GM19324 (cell line): Measurements from ENCODE around the gene SHISA3.
"Not testable (repeated sequence)": the region's sequence is repeated elsewhere in the genome, so short reads cannot be mapped to it uniquely, and the experiment has no call there.

Source experiments
- ATAC-seq: cut with Tn5 transposase; IDR thresholded peaks from one replicate; pipeline ENCODE4 v1.9.1; 2021; ENCODE audit warnings: mild to moderate bottlenecking, moderate library complexity; ENCODE audit not compliant: unreplicated experiment, low FRiP score

SHISA3 gene

DNA sequence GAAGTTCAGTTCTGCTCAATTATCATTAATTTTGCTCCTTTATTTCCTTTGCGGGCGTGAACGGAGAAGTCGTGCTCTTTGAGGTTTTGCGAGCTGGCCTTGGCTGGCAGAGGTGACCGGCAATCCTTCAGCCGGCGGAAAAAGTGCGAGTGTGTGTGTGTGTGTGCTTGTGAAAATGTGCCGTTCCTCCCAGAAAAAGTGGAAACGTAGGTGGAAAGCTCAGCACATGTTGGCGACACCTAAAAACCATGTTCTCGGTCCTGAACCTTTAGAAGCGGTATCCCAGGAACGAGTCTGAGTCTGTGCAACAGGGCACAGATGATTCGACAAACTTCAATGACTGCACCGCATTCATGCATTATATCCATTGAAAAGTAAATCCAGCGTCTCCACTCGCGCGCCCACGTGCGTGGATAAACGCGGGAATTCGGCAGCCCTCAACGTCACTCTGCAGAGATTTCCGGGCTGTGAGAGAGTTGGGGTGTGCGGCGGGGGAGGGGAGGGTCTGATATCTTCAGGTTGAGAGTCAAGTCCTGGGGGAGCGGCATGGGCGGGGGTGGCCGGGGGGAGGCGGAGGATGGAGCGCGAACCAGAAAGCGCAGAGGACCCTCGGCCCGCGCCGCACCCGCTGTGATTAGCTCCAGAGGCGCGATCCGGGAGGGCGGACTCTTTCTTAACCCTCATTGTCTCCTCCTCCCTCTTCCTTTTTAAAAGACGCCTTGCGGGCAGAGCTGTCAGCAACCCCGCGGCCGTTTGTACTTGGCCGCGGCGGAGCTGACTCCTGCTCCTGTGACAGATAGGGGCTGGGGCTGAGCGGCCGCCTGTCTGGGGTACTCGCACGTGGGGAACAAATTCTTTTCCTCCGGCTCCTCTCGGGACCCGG is at the start of gene SHISA3:
TSS of gene SHISA3 (plus strand) at position 737 of the 883 bp plus-strand sequence. CDS start 569 bp downstream, outside the sequence.
- ATAC-seq = peak; percentile 33

DNA sequence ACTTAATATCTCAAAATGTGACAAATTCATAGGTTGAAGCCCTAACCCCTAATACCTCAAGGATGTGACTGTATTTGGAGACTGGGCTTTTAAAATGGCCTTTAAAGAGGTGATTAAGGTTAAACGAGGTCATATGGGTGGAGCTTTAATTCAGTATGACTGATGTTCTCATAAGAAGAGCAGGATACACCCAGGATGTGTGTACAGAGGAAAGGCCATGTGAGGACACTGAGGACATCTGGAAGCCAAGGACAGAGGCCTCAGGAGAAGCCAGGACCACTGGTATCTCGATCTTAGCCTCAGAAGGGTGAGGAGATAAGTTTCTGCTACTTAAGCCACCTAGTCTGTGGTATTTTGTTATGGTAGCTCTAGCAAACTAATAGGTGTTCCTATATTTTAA is 49.0 kb upstream of the SHISA3 start:
- no peak for ATAC-seq

DNA sequence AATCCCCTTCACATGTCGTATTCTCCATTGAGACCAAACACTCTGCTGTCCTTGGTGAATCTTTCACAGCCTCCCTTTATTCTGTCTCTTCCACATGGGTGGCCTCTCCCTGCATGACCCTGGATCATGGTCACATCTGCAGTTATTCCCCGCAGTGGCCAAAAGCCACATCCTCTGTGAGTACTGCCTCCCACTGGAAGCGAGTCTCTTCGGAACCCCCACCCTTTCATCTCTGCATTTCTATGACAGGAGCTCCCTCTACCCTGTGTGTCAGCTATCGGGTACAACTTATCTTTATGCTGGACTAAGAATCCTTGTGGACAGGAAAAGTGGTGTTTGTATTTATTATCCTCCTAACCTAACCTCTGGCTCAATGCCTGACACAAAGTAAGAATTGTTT is 48.6 kb upstream of the SHISA3 start:
- ATAC-seq = no peak

DNA sequence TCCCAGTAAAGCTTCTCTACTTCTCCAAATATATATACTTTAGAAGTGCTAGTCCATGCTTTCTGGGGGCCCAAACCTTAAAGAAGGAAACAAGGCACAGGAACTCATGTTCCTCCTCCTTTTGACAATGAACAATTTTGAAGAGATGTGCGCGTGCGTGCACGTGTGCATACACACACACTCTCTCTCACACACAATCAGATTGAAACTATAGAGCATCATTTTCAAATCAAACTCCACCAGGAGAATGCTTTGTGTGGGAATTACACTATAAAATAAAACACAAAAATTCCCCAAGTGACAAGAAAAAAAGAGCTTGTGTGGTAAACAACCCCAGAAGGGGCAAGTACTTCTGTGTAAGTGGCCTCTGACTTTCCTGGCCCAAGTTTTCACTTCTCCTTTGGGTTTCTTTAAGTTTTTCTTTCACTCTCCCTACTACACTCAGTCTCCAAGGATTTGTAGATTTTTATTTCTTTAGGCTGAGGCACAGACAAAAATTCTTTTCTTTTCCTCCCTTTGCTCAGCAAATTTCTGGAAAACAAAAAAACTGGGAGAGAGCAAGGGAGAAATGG is 46.6 kb upstream of the SHISA3 start:
- ATAC-seq = peak; percentile 45

DNA sequence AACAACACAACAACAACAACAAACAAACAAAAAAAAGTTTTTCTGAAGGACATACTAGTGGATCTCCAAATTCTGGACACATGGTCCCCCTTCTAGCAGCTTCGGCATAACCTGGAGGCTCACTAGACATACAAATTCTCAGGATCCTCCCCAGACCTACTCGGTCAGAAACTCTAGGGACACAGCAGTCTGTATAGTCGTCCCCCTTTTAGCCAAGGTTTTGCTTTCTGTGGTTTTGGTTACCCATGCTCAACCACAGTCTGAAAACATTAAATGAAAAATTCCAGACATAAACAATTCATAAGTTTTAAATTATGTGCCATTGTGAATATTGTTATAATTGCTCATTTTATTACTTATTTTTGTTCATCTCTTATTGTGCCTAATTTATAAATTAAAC is 45.2 kb upstream of the SHISA3 start:
- no peak for ATAC-seq

DNA sequence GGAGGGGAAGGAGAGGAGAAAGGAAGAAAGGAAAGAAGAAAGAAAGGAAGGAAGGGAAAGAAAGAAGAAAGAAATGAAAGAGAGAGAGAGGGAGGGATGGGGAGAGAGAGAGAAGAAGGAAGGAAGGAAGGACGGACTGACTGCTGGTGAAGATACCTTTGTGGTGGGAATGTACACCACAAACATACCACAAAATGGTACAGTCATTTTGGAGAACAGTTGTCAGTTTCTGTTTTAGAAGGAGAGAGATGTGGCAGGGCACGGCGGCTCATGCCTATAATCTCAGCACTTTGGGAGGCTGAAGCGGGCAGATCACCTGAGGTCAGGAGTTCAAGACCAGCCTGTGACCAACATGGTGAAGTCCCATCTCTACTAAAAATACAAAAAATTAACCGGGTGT is 40.0 kb upstream of the SHISA3 start:
- ATAC-seq = no peak

DNA sequence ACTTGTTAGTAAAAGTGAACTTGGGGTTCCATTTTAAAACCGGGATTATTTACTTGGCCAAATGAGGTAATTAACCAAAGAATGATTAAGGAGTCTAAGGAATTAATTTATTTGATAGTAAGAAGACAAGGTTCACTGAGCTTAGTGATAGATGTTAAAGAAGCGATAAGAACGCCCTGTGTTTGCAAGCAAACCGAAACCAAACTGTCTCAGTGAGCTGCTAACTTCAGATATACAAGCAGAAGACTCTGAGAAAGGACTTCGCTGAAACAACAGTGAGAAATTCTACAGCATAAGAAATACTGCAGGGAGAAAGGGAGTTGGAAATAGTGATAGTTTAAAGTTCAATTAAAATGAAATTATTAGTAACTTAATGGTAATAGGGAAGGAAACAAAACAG is 37.6 kb upstream of the SHISA3 start:
- no peak for ATAC-seq

DNA sequence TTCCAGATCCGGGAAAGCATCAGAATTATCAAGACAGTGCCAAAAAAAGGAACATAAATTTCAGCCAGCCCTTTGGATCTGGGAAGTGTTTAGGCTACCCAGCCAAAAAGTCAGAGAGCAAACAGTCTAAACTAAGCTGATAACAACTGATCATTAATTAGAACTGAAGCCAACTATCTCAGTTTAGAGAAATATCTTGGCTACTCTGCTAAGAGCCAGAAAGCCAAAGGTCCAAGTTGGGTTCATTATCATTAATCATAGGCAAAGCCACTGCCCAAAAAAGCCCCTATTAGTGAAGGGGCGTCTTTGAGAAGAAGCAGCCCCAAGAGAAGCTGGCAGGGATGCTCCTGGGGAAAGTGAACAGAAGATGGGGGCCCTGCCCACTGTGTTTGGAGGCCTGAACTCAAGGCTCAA is 37.0 kb upstream of the SHISA3 start:
- ATAC-seq = no peak

DNA sequence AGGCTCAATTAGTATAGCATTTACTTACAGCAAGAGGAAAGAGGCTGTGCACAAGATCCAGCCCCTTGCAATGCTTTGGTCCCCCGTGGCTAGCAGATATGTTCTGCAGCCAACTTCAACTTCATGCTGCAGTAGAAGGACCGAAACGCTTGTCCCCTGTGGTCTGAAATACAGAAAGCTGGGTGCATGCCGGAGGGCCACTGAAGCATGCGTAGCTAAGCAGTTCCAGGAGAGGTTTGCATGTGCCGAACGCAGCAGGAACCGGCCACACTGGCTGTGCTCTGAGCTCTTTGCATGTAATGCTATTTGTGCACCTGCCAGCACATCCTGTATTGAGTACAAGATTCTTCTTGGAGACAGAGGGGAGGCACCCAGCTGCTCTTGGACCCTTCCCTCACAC is 35.8 kb upstream of the SHISA3 start:
- no peak for ATAC-seq

DNA sequence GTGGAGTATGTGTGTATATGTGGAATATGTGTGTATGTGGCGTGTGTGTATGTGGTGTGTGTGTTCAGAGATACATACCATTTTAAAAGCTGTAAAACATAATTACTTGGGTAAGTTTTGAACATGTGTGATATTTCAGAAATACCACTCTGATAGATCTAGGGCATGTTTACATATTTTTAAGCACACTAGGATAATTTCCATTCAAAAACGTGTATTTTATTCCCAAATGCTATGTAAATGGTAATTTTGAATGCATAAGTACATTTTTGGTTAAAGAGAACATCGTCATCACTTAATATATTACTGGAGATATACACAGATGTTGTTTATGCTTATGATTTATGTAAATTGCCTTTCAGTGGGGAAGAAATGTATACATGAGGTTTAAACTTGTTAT is 34.7 kb upstream of the SHISA3 start:
- no peak for ATAC-seq

DNA sequence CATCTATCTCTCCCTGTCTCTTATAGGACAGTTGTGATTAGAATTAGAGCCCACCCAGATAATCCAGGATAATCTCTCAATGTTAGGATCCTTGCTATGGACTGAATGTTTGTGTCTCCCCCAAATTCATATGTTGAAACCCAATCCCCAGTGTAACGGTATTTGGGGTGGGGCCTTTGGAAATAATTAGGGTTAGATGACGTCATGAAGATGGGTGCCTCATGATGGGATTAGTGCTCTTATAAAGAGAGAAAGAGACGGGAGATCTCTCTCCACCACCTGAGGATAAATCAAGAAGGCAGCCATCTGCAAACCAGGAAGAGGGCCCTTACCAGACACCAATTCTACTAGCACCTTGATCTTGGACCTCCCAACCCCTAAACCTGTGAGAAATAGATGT is 33.7 kb upstream of the SHISA3 start:
- no peak for ATAC-seq

DNA sequence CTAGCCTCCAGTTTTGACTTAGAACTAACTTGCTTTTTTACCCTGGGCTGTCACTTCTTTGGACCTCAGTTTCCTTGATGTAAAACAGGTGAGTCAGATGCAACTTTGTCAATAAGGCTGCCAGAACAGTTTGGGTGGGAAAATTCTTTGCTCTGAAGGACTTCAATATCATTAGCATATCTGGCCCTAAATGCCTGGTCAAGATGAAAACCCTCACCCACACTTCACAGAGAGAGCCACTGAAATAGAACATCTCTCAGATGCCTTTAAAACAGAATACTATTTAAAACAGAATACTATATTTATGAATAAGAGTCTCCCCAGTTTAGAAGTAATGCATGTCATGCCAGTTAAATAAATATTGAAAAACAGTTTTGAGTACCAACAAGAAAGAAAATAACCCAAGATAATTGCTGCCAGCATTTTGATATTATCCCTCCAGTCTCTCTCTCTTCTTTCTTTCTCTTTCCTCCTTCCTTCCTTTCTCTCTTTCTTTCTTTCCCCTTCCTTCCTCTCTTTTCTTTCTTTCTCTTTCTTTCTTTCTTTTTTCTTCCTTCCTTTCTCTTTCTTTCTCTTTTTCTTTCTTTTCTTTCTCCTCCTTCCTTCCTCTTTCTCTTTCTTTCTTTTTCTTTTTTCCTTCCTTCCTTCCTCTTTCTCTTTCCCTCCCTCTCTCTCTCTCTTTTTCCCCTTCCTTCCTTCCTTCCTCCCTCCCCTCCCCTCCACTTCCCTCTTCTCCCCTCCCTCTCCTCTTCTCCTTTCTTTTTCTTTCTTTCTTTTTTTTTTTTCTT is 32.8 kb upstream of the SHISA3 start:
- no peak for ATAC-seq

DNA sequence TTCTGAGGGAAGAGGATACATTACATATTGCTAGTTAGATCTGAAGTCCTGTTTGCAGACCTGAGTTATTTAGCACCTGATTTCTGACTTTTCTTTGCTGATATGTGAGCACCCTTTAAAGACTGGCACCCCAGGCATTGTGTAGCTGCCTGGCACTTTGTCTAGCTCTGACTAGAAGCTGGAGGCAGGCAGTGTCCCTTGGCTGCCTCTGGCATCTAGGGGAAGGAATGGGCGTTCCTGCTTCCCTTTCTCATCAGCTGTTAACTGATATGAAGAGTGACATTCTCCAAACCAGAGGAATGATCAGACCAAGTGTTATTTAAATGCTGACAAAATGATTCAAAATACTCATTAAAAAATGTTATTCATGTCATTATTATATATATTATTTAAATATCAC is 30.3 kb upstream of the SHISA3 start:
- ATAC-seq = no peak

DNA sequence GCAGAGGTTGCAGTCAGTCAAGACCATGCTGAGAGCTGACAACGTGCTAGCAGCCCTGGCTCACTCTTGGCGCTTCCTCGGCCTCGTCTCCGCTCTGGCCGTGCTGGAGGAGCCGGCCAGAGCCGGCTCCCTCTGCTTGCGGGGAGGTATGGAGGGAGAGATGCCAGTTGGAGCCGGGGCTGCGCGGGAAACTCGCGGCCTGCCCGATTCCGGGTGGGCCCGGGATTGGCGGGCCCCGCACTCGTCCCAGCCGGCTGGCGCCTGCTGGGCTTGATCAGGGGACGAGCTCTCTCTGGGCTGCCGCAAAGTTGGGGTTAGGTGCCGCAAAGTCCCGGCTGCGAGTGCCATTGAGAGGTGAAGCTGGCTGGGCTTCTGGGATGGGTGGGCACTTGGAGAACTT is 27.8 kb upstream of the SHISA3 start:
- ATAC-seq = no peak

DNA sequence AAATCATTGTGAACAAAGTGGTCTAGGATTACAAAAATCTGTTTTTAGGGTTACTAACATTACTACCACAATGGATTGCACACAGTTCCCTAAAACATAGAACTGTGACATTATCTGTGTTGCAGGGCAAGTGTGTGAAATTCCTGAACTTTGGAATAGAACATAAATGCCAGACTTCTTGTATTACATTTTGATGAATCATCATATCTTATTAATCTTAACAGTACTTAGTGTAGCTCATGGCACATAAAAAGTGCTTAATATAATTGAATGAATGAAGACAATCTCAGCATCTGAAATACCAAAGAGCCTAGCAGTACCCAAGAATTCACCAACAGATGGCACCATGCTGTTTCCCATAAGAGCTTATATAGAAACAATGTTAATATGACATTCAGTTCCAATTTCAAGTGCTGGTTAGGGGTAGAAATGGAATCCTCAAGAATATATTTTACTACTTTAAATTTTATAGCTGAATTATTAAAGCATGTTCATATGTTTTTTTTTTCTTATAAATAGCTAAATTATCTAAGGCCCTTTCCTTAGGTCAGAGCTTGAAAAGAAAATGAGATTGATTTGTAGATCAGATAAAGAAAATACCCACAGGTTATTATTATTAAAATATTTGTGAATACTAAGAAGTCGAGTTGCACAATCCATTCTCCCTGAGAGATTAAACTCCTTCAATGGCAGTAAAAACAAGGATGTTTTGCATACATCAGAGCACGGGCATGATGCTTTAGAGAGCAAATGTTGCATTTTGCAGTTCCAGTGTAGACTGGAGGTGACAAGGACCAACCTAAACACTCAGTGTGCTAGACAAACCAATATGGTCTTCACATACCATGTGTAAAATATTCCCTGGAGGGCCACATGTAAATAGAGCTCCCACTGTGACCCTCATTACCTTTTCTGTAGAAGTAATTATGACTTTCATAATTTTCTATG is 25.7 kb upstream of the SHISA3 start:
- ATAC-seq = no peak

DNA sequence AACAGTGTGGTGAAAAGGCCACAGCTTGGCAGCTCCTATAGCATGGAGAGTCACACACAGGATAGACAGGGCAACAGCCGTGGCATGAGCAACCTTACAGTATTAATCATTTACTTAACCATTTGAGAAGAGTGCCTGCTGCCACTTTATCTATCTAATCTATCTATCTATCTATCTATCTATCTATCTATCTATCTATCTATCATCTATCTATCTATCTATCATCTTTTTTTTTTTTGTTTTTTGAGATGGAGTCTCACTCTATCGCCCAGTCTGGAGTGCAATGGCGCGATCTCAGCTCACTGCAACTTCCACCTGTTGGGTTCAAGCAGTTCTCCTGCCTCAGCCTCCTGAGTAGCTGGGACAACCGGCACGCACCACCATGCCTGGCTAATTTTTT is 25.0 kb upstream of the SHISA3 start:
- ATAC-seq = not testable (repeated sequence)

DNA sequence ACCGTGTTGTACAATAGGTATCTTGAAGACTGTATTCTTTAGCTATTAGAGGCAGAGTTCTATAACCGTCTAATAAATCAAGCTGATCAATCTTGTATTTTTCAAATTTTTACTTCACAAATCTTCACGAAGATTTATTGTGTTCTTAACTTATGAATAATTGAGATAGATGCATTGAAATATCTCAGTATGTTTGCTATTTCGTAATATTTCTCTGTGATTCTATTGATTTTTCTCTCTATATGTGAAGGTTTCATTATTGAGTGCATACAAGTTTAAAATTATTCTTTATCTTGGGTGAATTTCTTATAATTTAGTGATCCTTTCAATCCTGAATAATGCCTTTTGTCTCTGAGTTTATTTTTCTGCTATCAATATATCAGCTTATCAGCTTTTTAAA is 19.8 kb upstream of the SHISA3 start:
- no peak for ATAC-seq

DNA sequence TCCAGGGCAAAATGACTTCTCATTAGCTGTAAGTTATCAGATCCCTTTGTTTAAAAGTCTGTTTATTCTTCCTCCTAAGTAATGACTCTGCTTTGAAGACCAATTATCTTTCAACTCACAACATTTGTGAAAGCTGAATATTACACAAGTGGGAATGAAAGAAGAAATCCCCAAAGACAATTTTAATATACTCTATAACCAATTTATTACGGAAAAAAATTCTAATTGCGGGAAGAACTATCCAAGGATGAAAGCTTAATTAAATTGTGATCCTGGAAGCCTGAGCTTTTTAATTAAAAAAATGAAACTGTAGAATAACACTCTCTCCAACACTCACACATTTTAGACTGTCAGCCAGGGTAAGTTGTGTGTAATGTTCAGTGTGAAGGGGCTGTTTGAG is 15.6 kb upstream of the SHISA3 start:
- no peak for ATAC-seq

DNA sequence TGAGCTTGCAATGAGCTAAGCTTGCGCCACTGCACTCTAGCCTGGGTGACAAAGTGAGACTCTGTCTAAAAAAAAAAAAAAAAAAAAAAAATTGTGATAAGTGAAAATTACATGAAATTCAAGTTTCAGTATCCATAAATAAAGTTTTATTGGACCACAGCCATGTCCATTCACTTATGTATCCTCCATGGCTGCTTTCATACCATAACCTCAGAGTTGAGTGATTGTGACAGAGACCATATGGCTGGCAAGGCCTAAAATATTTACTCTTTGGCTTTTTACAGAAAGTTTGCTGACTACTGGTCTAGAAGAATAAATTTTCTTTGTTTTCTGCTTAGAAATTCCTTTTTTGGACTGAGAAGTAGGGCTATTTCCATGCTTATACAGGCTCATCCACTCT is 11.8 kb upstream of the SHISA3 start:
- no peak for ATAC-seq

DNA sequence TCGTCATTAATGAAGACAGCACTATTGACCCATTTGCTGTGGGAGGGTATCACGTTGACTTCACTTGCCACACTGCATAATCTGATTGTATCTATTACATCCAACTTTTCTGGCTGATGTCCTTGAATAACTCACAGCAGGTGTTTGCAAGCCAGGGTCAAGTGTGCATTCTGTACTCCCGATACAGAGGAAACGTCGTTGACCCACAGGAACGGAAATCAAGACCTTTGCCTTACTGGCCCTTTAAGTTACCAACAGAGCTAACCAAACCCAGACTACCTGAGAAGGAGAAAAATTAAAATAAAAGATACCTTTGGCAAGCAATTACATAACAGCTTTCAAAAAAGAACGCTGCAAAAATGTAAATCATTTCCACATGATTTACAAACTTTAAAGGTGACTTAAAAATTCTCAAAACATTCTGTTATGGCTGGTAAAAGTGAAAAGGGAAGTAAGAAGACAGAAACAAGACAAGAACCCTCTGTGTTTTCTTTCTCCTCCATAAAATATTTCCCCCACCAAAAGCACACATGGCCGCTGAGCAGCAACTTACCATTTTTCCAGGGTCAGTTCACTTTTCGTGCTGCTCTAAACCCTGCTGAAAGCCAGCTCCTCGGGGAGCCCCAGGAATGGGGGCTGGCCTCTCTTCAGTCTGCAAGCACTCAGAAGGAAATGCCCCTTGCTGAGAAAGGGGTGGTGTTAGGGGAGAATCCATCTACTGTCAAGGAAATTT is 6.5 kb upstream of the SHISA3 start:
- no peak for ATAC-seq
